ENCODE data around the gene PCGF2. TPM values are rescaled to one million over a fixed set of nuclear protein-coding genes. Genes with fewer than 3 reads are reported as not detected.

PCGF2 gene
- total and polyA plus RNA-seq, 10 of the 15 experiments (the other 5 are each of a cell fraction or from before 2014, with no cell fraction given) = 2.7 to 35.6 (median 7.2) TPM

- Histone ChIP-seq H3K9me3 (replicated peaks; ENCODE audit: control insufficient read depth, insufficient read depth, low read length) (no peaks in the 10 kb centered on the region), H3K4me2 (ENCODE audit: control insufficient read depth, insufficient read depth) (no peak overlapping the region), H3K27ac (ENCODE audit: control insufficient read depth, insufficient read depth) (no peak overlapping the region), H4K20me1 (ENCODE audit: control insufficient read depth, insufficient read depth) (no peaks in the 10 kb centered on the region), H3K4me3 (no peak overlapping the region), H3K27me3 (replicated peaks in 1 of 2; ENCODE audit: control insufficient read depth in 2 of 2, insufficient read depth in 2 of 2, low read length in 1 of 2) (no peaks in the 10 kb centered on the region), H3K36me3 (ENCODE audit: control insufficient read depth in 2 of 2, insufficient read depth in 2 of 2, low read length in 1 of 2) (peaks cover 22 to 40% of the 10 kb centered on the region in 2 experiments), H3K9ac (ENCODE audit: control insufficient read depth, insufficient read depth, low read length) (no peak overlapping the region), H3K4me1 (ENCODE audit: control insufficient read depth, insufficient read depth, low read length) (peaks cover 12% of the 10 kb centered on the region), H2AFZ (ENCODE audit: control insufficient read depth, low read depth, low read length) (no peak overlapping the region), H3K79me2 (ENCODE audit: control insufficient read depth, insufficient read depth, low read length) (peaks cover 38% of the 10 kb centered on the region)
- WGBS (ENCODE audit: insufficient coverage, insufficient replicate concordance, low lambda C conversion rate, missing lambda C conversion rate) = 91% methylated on average over 13 of the region's 13 CpGs
- ATAC-seq (no peak), DNase-seq (ENCODE audit: low read depth, low spot score) (no peak), FAIRE-seq (no peak)
- CTCF ChIA-PET = interaction anchor here (0.6 to 2.2 kb wide), 6 partner anchors 22 to 34 kb away, joined by 3 to 7 read pairs (median 4); no protein-coding TSS in a partner anchor
- SMC1A ChIA-PET (ENCODE audit: uncharacterized antibody, unreplicated experiment) = interaction anchor here (1.1 to 2.4 kb wide), 3 partner anchors 19 to 31 kb away, joined by 4 to 7 read pairs (median 5); partner anchors contain the start of gene CISD3
- RAD21 ChIA-PET (ENCODE audit: unreplicated experiment) = interaction anchor here (0.8 to 1.2 kb wide), 2 partner anchors 25 to 34 kb away, joined by 3 to 4 read pairs; no protein-coding TSS in a partner anchor
- POLR2A ChIA-PET = interaction anchor here (1.0 to 1.1 kb wide), 3 partner anchors 8 to 116 kb away, joined by 3 to 5 read pairs (median 3); no protein-coding TSS in a partner anchor
- TF ChIP-seq ZNF384 (IDR thresholded peaks at IDR 0.05; ENCODE audit: borderline replicate concordance, low read depth, low read length) (no peak), IKZF2 (IDR thresholded peaks at IDR 0.05) (no peak)
- no TSS peak for BruUV-seq (replicated peaks)
- in situ Hi-C loops (cut with MboI) (no loop called here), intact Hi-C loops (cut with micrococcal nuclease; ENCODE audit: unreplicated experiment) (no loop called here)
Observed at GRCh38 chr17:38709864-38710603, 38.1 kb downstream of the PCGF2 start.

GRCh38 chr17:38709104-38709820, 38.9 kb downstream of the PCGF2 start:
- Histone ChIP-seq H3K9me3 (replicated peaks; ENCODE audit: control insufficient read depth, insufficient read depth, low read length) (no peaks in the 10 kb centered on the region), H2AFZ (ENCODE audit: control insufficient read depth, low read depth, low read length) (no peak overlapping the region), H3K27ac (ENCODE audit: control insufficient read depth, insufficient read depth) (no peak overlapping the region), H3K9ac (ENCODE audit: control insufficient read depth, insufficient read depth, low read length) (no peak overlapping the region), H3K36me3 (ENCODE audit: control insufficient read depth in 2 of 2, insufficient read depth in 2 of 2, low read length in 1 of 2) (peaks cover 22 to 40% of the 10 kb centered on the region in 2 experiments), H3K27me3 (replicated peaks in 1 of 2; ENCODE audit: control insufficient read depth in 2 of 2, insufficient read depth in 2 of 2, low read length in 1 of 2) (no peaks in the 10 kb centered on the region), H3K4me2 (ENCODE audit: control insufficient read depth, insufficient read depth) (no peak overlapping the region), H3K79me2 (ENCODE audit: control insufficient read depth, insufficient read depth, low read length) (peaks cover 46% of the 10 kb centered on the region), H3K4me3 (no peak overlapping the region), H3K4me1 (ENCODE audit: control insufficient read depth, insufficient read depth, low read length) (peaks cover 11% of the 10 kb centered on the region), H4K20me1 (ENCODE audit: control insufficient read depth, insufficient read depth) (no peaks in the 10 kb centered on the region)
- no peak for ATAC-seq
- no peak for DNase-seq (ENCODE audit: low read depth, low spot score)
- WGBS (ENCODE audit: insufficient coverage, insufficient replicate concordance, low lambda C conversion rate, missing lambda C conversion rate) = 95% methylated on average over 18 of the region's 18 CpGs
- intact Hi-C loops (cut with micrococcal nuclease; ENCODE audit: unreplicated experiment) = no loop called here
- no peak for TF ChIP-seq ZBED1 (IDR thresholded peaks at IDR 0.05; ENCODE audit: borderline replicate concordance)
- no peak for TF ChIP-seq RAD51 (IDR thresholded peaks at IDR 0.05)
- no peak for TF ChIP-seq USF1 (IDR thresholded peaks at IDR 0.05; ENCODE audit: borderline replicate concordance, extremely low read length, insufficient read depth, low read depth, low read length)
- TF ChIP-seq SIN3A (IDR thresholded peaks at IDR 0.05; ENCODE audit: low read depth, low read length) = no peak
- 0 out of 2 replicates have a peak, but pooled peaks have one; percentile 40 for TF ChIP-seq POLR2A (IDR thresholded peaks at IDR 0.05; ENCODE audit: low read depth, low read length)
- ChIA-PET SMC1A (ENCODE audit: uncharacterized antibody, unreplicated experiment) (interaction anchor here (1.1 to 2.4 kb wide), 3 partner anchors 19 to 31 kb away, joined by 4 to 7 read pairs (median 5); partner anchors contain the start of gene CISD3), RAD21 (ENCODE audit: unreplicated experiment) (no interaction called here), CTCF (interaction anchor here (0.6 to 2.2 kb wide), 6 partner anchors 23 to 669 kb away, joined by 3 to 7 read pairs (median 4); no protein-coding TSS in a partner anchor), POLR2A (interaction anchor here (1.0 to 1.1 kb wide), 3 partner anchors 9 to 116 kb away, joined by 3 to 5 read pairs (median 3); no protein-coding TSS in a partner anchor)
- in situ Hi-C loops (cut with MboI) = no loop called here
- BruUV-seq (replicated peaks) = no TSS peak
- FAIRE-seq = no peak

Data from GM12878 (cell line).